ENCODE data around the gene DERA.

The DERA gene

DNA sequence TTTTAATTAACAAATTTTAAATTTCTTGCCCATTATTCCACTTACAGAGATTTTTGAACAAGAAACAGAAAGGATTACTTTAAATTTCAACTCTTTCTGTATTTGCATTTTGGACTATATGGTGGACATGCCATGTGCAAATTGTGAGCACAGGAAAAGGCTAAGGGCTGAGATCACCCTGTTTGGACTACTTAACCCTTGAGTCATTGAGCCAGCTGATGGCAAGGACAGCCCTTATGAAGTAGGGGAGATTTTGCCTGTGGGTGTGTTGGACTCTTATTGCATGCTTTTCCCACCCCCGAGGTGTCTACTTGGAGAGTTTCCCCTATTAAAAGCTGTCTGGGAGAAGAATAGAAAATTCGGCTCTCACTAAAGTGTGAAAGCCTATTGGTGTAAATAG lies 17.2 kb downstream of the DERA start:
- Histone ChIP-seq H3K27ac (ENCODE audit: low read depth, low read length) (no peak overlapping the region), H3K27me3 (ENCODE audit: low read length) (no peaks in the 10 kb centered on the region), H3K79me2 (ENCODE audit: insufficient read depth, low read length) (0 out of 2 replicates have a peak, but pooled peaks cover 7% of the 10 kb centered on the region), H3F3A (ENCODE audit: insufficient read depth) (no peaks in the 10 kb centered on the region), H4K20me1 (ENCODE audit: low read depth, low read length) (no peaks in the 10 kb centered on the region), H3K4me2 (ENCODE audit: low read depth, low read length, poor library complexity, severe bottlenecking) (no peak overlapping the region), H2AFZ (ENCODE audit: low read depth, low read length, severe bottlenecking) (no peak overlapping the region), H3K4me3 (ENCODE audit: insufficient read depth, low read length, poor library complexity, severe bottlenecking) (no peak overlapping the region), H3K9me2 (replicated peaks; ENCODE audit: insufficient read depth, low read length) (no peaks in the 10 kb centered on the region), H3K9ac (ENCODE audit: low read length) (no peak overlapping the region), H3K9me3 (ENCODE audit: insufficient read depth, low read length) (no peaks in the 10 kb centered on the region), H3K36me3 (ENCODE audit: low read length) (no peaks in the 10 kb centered on the region)
- TF ChIP-seq, protein P1, sequence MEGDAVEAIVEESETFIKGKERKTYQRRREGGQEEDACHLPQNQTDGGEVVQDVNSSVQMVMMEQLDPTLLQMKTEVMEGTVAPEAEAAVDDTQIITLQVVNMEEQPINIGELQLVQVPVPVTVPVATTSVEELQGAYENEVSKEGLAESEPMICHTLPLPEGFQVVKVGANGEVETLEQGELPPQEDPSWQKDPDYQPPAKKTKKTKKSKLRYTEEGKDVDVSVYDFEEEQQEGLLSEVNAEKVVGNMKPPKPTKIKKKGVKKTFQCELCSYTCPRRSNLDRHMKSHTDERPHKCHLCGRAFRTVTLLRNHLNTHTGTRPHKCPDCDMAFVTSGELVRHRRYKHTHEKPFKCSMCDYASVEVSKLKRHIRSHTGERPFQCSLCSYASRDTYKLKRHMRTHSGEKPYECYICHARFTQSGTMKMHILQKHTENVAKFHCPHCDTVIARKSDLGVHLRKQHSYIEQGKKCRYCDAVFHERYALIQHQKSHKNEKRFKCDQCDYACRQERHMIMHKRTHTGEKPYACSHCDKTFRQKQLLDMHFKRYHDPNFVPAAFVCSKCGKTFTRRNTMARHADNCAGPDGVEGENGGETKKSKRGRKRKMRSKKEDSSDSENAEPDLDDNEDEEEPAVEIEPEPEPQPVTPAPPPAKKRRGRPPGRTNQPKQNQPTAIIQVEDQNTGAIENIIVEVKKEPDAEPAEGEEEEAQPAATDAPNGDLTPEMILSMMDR (IDR thresholded peaks at IDR 0.05; ENCODE audit: insufficient read depth, low read length, poor library complexity, severe bottlenecking), result no peak
- no peak for TF ChIP-seq EZH2phosphoT487 (conservative IDR thresholded peaks at IDR 0.05; ENCODE audit: low read length)

DNA sequence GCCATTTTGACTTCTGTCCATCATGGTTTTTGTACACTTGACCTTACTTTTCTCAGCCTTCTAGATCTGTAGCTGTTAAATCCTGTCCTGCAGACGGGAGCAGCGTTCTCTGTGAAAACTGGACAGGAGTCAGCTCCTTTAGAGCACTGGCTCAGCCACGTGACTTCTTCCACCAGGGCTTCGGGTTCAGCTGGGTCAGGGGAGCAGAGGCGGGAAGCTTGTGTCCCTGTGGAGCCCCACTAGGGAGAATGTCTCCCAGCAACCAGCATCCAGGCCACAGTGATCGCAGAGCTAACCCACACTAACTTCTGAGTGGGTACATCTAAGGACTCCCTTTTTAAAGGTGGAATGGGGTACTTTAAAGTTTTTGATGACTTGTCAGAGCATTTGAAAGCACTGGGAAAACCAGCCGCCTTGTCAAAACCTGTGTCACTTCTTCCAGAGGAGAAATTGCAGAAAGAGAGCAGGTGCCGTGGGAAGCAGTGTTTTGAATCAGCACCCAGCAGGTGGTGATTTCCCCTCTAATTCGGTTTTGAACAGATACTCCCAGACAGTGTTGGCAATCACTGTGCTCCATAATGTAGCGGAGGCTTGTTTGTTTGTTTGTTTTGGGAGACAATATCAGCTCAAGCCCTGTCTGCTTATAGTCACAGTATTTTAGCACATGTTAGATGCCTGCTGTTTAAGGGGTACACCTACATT lies 17.9 kb downstream of the DERA start:
- Histone ChIP-seq H3K27ac (ENCODE audit: low read depth, low read length) (no peak overlapping the region), H2AFZ (ENCODE audit: low read depth, low read length, severe bottlenecking) (no peak overlapping the region), H3K4me3 (ENCODE audit: insufficient read depth, low read length, poor library complexity, severe bottlenecking) (no peak overlapping the region), H3K4me2 (ENCODE audit: low read depth, low read length, poor library complexity, severe bottlenecking) (no peak overlapping the region), H4K20me1 (ENCODE audit: low read depth, low read length) (no peaks in the 10 kb centered on the region), H3K9me2 (replicated peaks; ENCODE audit: insufficient read depth, low read length) (no peaks in the 10 kb centered on the region), H3K9me3 (ENCODE audit: insufficient read depth, low read length) (no peaks in the 10 kb centered on the region), H3K9ac (ENCODE audit: low read length) (no peak overlapping the region), H3F3A (ENCODE audit: insufficient read depth) (no peaks in the 10 kb centered on the region), H3K27me3 (ENCODE audit: low read length) (no peaks in the 10 kb centered on the region), H3K79me2 (ENCODE audit: insufficient read depth, low read length) (0 out of 2 replicates have a peak, but pooled peaks cover 4% of the 10 kb centered on the region), H3K36me3 (ENCODE audit: low read length) (no peaks in the 10 kb centered on the region)
- TF ChIP-seq, protein P1 (IDR thresholded peaks at IDR 0.05; ENCODE audit: insufficient read depth, low read length, poor library complexity, severe bottlenecking), result no peak
- no peak for TF ChIP-seq EZH2phosphoT487 (conservative IDR thresholded peaks at IDR 0.05; ENCODE audit: low read length)

DNA sequence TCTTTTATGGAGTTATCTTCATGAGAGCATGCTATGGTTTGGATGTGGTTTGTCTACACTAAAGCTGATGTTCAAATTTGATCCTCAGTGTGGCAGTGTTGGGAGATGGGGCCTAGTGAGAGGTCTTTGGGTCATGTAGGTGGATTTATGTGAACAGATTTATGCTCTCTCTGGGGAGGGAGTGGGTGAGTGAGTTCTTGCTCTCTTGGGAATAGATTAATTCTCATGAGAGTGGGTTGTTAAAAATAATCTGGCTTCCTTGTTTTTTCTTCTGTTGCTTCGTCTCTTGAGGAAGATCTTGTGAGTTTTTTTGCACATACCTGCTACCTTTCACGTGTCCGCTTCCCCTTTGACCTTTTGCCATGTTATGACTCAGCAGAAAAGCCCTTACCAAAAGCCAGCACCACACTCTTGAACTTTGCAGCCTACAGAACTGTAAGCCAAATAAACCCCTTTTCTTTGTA lies 20.5 kb downstream of the DERA start:
- H3K9ac ChIP-seq (ENCODE audit: low read length), result no peak overlapping the region
- no peak overlapping the region for H3K4me2 ChIP-seq (ENCODE audit: low read depth, low read length, poor library complexity, severe bottlenecking)
- no peaks in the 10 kb centered on the region for H3K27me3 ChIP-seq (ENCODE audit: low read length)
- H3K9me2 ChIP-seq (replicated peaks; ENCODE audit: insufficient read depth, low read length), result no peaks in the 10 kb centered on the region
- no peaks in the 10 kb centered on the region for H4K20me1 ChIP-seq (ENCODE audit: low read depth, low read length)
- no peaks in the 10 kb centered on the region for H3F3A ChIP-seq (ENCODE audit: insufficient read depth)
- no peaks in the 10 kb centered on the region for H3K9me3 ChIP-seq (ENCODE audit: insufficient read depth, low read length)
- H3K27ac ChIP-seq (ENCODE audit: low read depth, low read length), result no peak overlapping the region
- no peak for TF ChIP-seq EZH2phosphoT487 (conservative IDR thresholded peaks at IDR 0.05; ENCODE audit: low read length)
- TF ChIP-seq, protein P1 (IDR thresholded peaks at IDR 0.05; ENCODE audit: insufficient read depth, low read length, poor library complexity, severe bottlenecking), result no peak
- H3K4me3 ChIP-seq (ENCODE audit: insufficient read depth, low read length, poor library complexity, severe bottlenecking), result no peak overlapping the region
- no peak overlapping the region for H2AFZ ChIP-seq (ENCODE audit: low read depth, low read length, severe bottlenecking)
- 0 out of 2 replicates have a peak, but pooled peaks cover 4% of the 10 kb centered on the region for H3K79me2 ChIP-seq (ENCODE audit: insufficient read depth, low read length)
- H3K36me3 ChIP-seq (ENCODE audit: low read length), result no peaks in the 10 kb centered on the region

All from SU-DHL-6 (cell line).